ENCODE results near the gene ARL4C.

ARL4C gene

GRCh38 chr2:234496835-234497593 is at the start of gene ARL4C:
Gene ARL4C (minus strand): TSS chr2:234497081. CDS start chr2:234496586, 495 bp downstream.
- DNase-seq: peak; percentile 66

GRCh38 chr2:234544659-234545611 is 48.1 kb upstream of the ARL4C start:
- peak; percentile 73 for DNase-seq

GRCh38 chr2:234542742-234543141 is 45.9 kb upstream of the ARL4C start:
- DNase-seq: no peak

- DNase-seq: no peak
These were observed 41.0 kb upstream of the ARL4C start for GRCh38 chr2:234537929-234538328.

- peak; percentile 10 for DNase-seq
These were observed 39.5 kb upstream of the ARL4C start for GRCh38 chr2:234536178-234536965.

- no peak for DNase-seq
These were observed 38.6 kb upstream of the ARL4C start for GRCh38 chr2:234535464-234535863.

GRCh38 chr2:234534515-234534914 is 37.6 kb upstream of the ARL4C start:
- no peak for DNase-seq

GRCh38 chr2:234533626-234534025 is 36.7 kb upstream of the ARL4C start:
- no peak for DNase-seq

- peak; percentile 79 for DNase-seq
These were observed 31.7 kb upstream of the ARL4C start for GRCh38 chr2:234528410-234529148.

- no peak for DNase-seq
These were observed 29.8 kb upstream of the ARL4C start for GRCh38 chr2:234526711-234527110.

GRCh38 chr2:234521536-234521935 is 24.7 kb upstream of the ARL4C start:
- no peak for DNase-seq

GRCh38 chr2:234518986-234519642 is 22.2 kb upstream of the ARL4C start:
- no peak for DNase-seq

- no peak for DNase-seq
These were observed 21.1 kb upstream of the ARL4C start for GRCh38 chr2:234517971-234518370.

GRCh38 chr2:234514873-234515638 is 18.2 kb upstream of the ARL4C start:
- no peak for DNase-seq

GRCh38 chr2:234514099-234514498 is 17.2 kb upstream of the ARL4C start:
- DNase-seq: no peak

GRCh38 chr2:234512884-234513669 is 16.2 kb upstream of the ARL4C start:
- peak; percentile 99 for DNase-seq

- DNase-seq: no peak
These were observed 6.0 kb upstream of the ARL4C start for GRCh38 chr2:234502919-234503285.

- peak; percentile 8 for DNase-seq
These were observed 5.5 kb upstream of the ARL4C start for GRCh38 chr2:234502285-234502918.

GRCh38 chr2:234500394-234501006 is 3.6 kb upstream of the ARL4C start:
- DNase-seq: no peak
